ENCODE results near the gene TLE2.
"Not testable (repeated sequence)": the region's sequence is repeated elsewhere in the genome, so short reads cannot be mapped to it uniquely, and the experiment has no call there.

The TLE2 gene

DNA sequence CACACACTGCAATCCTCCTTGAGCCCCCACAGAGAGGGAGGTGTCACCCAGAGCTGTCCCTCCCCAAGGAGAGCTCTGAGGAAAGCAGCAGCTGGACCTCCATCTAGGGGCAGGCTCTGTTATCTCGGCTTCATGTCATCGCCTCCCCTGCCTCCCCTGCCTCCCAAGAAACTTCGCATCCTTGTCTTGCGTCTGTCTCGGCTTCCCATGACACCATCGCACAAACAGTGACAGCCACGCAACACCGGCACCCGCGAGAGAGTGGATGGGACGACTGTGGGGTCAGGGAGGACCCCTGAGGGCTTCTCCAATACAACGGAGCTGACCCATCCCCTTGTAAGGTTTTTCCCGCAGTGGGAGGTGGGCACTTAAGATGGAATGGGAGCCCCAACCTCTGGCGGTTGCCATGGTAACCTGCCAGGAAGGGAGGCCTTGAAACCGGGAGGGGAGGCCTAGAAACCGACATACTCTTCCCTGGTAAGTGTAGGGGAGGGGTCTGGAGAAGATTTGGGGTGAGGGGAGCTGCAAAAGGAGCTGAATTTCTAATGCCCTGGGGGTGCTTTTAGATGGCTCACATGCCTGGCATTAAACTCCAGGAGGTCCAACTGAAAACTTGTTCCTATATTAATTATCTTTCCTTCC, 16.3 kb downstream of the TLE2 start:
- DNase-seq, result no peak

DNA sequence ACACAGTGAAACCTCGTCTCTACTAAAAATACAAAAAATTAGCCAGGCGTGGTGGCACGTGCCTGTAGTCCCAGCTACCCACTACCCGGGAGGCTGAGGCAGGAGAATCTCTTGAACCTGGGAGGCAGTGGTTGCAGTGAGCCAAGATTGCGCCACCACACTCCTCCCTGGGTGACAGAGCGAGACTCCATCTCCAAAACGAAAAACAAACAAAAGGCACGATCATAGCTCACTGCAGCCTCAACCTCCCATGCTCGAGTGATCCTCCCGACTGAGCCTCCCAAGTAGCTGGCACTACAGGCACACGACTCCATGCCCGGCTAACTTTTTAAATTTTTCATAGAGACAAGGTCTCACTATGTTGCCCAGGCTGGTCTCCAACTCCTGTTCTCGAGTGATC, 17.0 kb downstream of the TLE2 start:
- not testable (repeated sequence) for DNase-seq

DNA sequence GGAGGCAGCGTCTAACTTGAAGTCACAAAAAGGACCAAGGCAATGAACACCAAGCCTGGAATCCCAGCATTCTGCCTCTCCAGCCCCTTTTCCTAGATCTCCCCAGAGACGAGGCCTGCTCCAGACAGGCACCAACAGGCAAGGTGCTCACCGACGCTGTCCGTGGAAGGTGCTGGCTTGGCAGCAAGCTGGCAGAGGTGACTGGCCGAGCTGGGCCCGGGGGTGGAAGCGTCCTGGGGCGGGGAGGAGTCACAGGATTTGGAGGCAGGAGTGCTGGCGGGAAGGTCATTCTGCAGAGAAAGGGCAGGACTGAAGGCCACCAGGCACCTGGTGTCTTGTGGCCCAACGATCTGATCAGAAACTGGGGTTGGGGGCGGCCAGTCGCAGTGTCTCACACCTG, 18.2 kb downstream of the TLE2 start:
- DNase-seq, result no peak

DNA sequence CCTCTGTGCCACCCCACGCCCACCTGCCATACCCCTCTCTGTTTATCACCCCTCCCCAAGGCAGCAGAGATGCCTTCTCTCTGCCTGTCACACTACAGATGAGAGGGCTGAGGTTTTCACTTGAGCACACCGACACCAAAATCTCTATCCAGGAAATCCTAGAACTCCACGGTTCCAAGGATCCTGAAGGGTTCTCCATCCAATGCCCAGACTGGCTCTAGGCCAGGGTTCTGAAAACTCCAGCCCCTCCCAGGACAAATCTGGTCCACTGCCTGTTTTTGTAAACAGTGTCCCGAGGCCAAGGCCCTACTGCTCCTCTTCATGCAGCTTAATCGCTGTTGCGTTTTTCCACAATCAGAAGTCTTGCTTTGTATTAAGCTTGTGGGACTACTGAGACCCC, 20.1 kb downstream of the TLE2 start:
- DNase-seq, result no peak

DNA sequence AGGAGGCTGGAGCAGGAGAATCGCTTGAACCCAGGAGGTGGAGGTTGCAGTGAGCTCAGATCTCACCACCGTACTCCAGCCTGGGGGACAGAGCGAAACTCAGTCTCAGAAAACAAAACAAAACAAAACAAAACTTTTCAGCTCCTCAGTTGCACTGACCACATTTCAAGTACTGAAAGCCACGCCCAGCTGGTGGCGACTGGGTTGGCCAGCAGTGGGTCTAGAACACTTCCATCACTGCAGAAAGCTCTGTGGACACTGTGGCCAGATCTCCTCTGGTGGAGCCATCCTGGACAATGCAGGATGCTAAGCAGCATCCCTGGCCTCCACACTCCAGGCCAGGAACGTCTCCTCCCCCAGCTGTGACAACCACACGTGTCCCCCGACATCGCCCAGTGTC, 21.1 kb downstream of the TLE2 start:
- no peak for DNase-seq

DNA sequence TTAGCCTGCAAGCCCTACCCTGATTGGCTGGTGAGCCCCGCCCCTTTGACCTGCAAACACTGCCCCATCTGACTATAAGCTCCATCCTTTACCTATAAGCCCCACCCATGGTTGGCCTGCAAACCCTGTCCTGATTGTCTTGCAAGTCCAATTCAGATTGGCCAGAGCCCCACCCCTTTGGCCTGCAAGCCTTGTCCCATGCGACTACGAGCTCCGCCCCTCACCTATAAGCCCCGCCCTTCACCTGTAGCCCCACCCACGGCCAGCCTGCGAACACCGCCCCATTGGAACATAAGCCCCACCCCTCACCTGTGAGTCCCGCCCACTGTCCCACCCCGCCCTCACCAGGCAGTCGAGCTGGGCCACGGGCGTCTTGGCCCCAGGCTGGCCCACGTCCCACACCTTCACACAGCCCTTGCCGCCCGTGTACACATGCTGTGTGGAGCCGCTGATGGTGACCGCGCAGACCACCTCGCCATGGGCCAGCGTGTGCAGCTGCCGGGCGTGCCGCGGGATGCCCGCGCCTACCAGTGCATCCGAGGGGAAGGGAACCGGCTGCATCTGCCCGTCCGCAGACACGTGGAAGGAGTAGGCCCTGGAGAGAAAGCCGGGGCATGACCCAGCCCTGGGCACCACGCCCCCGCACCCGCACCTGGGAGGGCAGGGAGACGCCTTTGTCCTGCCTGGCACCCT, 22.9 kb downstream of the TLE2 start:
- peak; percentile 25 for DNase-seq

DNA sequence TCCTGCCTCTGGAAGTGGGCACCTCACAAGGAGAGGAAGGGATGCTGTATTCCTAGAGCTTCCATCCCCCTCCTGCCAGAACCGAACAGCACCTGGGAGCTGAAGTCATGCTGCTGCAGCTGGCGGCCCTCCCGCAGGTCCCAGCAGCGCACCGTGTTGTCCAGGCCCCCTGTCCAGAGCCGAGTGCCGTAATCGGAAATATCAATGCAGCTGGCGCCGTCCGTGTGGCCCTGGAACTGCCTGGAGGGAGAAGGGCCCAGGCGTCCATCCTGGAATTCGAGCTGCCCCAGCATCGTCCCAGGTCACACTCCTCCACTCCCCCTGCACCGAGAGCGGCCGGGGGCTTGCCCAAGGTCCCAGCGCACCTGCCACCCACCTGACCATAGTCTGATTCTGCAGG, 23.7 kb downstream of the TLE2 start:
- DNase-seq, result no peak

DNA sequence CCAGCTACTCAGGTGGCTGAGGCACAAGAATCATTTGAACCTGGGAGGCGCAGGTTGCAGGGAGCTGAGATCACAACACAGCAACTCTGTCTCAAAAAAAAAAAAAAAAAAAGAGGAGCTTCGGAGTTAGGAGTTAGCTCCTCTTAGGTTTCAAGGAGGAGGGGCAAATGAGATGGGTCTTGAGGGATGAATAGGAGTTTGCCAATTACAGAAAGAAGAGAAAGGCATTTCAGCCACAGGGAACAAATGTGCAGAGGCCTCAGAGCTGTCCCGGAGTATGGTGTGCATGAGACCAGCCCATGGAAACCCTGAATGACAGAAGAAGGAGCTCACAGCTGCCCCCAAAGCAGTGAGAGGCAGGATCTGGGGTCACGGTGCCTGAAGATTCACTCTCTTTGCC, 24.6 kb downstream of the TLE2 start:
- no peak for DNase-seq

DNA sequence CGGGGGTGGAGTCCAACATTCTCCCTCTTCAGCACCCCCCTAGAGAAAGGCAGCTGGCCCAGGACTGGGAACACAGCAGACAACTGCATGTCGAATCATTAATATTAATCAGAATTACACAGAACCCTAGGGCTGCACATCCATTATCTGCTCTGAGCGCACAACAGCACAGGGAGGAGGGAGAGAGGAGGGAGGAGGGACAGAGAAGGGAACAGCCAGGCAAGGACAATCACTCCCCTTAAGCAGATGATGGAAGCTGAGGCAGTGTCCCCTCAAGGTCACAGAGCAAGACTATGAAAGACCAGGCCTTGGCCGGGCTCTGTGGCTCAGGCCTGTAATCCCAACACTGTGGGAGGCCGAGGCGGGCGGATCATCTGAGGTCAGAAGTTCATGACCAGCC, 26.0 kb downstream of the TLE2 start:
- no peak for DNase-seq

DNA sequence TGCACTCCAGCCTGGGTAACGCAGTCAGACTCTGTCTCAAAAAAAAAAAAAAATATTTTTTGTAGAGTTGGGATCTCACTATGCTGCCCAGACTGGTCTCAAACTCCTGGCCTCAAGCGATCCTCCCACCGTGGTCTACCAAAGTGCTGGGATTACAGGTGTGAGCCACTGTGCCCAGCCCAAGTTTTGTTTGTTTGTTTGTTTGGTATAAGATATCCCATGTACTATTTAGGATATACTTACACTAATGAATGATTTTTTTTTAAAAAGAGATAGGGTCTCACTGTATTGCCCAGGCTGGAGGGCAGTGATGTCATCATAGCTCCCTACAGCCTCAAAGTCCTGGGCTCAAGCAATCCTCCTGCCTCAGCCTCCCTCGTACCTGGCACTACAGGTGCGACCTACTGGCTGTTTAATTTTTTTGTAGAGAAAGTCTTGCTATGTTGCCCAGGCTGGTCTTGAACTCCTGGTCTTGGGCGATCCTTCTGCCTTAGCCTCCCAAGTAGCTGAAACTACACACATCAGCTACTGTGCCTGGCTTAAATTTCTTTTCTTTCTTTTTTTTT, 27.8 kb downstream of the TLE2 start:
- DNase-seq, result no peak

DNA sequence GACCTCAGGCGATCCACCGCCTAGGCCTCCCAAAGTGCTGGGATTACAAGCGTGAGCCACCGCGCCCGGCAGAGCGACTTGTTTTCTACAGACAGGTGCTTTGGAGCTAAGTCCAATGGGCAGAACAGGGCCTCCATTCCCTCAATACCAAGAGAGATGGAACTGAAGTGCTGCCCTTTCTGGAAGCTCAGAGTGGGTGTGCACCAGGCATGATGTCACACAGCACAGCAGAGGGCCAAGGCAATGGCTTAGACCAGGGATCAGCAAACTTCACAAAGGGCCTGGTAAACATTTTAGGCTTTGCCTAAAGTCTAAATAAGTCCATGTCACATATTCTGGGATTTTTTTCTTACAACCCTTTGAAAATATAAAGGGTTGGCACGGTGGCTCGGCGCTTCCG, 30.4 kb downstream of the TLE2 start:
- no peak for DNase-seq

DNA sequence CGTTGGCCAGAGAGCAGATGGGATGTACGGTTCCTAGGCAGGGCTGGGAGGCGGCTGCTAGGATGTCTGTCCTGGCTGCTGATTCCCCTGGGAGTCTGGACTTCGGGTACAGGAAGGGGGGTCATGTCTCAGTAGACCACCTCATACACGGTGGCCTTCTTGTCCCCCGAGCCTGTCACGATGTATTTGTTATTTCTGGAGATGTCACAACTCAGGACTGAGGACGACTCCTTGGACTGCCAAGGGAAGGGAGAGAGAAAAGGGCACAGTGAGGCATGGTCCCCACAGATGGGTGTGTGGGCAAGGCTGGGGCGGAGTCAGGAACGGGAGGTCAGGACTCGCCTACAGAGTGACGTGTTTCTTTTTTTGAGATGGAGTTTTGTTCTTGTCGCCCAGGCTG, 31.4 kb downstream of the TLE2 start:
- DNase-seq, result no peak

DNA sequence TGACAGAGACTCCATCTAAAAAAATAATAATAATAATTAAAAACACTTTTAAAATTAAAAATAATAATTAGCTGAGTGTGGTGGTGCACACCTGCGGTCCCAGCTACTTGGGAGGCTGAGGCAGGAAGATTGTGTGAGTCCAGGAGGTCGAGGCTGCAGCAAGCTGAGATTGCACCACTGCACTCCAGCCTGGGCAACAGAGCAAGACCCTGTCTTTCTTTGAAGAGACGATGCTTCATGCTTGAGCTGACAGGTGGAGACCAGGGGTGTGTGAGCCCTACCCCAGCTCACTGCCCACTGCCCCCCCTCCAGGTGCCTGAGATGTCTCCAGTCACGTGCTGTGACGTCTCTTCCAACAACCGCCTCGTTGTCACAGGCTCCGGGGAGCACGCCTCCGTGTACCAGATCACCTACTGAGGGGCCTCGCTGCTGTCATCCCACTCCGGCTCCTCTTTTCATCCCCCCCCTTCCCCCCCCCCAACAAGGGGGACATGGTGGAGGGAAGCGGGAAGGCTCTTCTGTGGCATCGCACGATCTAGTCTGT, 34.4 kb downstream of the TLE2 start:
- DNase-seq, result no peak

DNA sequence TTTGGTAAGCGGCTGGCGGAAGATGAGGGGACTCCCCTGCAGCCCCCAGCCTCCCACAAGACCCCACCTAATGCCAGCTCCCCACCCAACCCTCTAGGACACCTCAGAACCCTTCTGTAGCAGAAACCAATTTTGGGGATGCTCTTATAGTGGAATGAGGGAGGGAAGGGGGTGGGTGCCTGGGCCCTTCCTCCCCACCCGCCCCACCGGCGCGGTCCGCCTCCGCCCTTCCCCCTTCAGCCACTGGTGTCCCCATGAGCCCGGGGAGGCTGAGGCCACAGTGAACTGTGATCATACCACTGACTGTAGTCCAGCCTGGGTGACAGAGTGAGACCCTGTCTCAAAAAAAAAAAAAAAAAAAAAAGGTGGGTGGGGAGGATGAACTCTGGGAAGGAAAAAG, 35.5 kb downstream of the TLE2 start:
- no peak for DNase-seq

DNA sequence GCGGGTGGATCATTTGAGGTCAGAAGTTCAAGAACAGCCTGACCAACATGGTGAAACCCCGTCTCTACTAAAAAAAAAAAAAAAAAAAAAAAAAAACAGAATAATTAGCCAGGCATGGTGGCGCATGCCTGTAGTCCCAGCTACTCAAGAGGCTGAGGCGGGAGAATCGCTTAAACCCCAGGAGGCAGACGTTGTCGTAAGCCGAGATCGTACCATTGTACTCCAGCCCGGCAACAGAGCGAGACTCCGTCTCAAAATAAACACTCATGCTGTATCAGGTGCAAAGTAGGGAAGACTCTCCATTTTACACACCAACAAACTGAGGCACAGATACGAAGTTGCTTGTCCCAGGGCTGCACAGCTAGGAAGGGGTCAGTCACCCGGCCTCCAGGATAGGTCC, 36.1 kb downstream of the TLE2 start:
- DNase-seq, result no peak

DNA sequence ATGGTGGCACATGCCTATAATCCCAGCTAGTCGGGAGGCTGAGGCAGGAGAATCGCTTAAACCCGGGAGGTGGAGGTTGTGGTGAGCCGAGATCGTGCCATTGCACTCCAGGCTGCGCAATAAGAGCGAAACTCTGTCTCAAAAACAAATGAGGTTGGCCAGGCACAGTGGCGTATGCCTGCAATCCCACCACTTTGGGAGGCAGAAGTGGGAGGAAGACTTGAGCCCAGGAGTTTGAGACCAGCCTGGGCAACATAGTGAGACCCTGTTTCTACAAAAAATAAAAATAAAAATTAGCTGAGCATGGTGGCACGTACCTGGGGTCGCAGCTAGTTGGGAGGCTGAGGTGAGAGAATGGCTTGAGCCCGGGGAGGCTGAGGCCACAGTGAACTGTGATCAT, 36.7 kb downstream of the TLE2 start:
- DNase-seq, result not testable (repeated sequence)

DNA sequence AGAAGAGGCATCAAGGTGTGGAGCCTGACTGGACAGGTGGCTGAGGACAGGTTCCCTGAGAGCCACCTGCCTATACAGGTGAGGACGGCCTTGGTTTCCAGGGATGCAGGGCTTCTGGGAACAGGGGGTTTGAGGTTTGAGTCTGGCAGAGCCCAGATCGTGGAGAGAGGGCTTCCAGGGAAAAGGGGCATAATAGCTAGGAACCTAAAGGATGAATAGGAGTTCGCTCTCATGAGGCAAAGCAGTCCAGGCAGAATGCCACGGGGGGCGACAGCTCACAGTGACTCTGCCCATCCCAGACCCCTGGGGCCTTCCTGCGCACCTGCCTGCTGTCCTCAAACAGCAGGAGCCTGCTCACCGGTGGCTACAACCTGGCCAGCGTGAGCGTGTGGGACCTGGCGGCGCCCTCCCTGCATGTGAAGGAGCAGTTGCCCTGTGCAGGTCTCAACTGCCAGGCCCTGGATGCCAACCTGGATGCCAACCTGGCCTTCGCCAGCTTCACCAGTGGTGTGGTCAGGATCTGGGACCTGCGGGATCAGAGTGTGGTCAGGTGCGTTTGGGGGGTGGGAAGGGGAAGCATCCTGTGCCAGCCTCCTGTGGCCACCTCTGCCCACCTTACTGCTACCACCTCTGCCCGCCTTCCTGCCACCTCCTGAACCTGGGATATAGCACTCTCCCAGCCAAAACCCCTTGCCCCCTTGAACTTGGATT, 39.7 kb downstream of the TLE2 start:
- DNase-seq, result no peak

DNA sequence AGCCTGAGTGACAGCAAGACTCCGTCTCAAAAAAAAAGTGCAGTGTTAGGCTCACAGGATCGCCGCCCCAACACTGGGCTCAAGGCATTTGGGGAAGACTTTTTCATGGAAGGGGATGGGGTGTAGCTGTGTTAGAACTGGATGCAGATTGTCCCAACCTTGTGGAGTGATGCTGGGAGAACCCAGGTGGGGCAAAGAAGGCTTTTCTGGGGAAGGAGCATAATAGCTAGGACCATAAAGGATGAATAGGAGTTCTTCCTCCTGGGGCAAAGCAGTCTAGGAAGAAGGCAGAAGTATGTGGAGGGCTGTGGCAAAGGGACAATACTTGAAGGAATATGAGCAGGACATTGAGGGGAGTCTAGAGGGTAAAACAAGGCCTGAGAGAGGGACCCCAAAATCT, 40.5 kb downstream of the TLE2 start:
- no peak for DNase-seq

DNA sequence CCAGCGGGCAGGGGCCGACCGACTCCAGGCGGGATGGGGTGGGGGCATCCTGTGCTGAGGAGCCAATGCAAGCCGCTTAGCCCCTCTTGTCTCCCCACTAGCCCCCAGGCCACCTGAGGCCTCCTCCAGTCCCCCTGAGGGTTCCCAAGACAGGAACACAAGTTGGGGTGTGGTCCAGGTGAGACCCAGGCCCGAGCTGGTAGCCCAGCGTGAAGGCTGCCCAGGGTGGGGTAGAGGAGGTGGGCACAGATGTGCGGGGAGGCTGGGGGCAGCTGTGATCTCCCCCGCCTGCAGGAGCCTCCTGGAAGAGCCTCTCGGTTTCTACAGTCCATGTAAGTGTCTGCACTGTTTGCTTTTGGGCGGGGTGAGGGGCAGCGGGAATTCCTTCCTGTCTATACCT, 41.3 kb downstream of the TLE2 start:
- no peak for DNase-seq

DNA sequence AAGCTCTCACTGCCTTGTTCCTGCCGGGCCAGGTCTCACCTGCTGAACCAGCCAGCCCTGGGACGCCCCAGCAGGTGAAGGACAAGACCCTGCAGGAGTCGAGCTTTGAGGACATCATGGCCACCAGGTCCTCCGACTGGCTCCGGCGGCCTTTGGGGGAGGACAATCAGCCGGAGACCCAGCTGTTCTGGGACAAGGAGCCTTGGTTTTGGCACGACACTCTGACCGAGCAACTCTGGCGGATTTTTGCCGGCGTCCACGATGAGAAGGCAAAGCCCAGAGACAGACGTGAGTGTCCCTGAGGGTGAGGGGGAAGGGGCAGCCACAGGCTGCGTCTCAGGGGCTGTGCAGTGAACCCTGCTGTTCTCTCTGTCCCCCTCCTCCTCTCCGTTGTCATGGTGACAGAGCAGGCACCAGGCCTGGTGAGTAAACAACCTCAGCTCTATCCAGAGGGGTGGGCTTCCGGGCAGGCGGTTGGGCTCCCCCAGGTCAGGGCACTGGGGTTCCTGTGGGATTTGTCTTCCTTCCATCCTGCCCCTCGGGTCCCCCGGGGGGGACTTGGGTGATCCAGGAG, 42.0 kb downstream of the TLE2 start:
- DNase-seq, result no peak

DNA sequence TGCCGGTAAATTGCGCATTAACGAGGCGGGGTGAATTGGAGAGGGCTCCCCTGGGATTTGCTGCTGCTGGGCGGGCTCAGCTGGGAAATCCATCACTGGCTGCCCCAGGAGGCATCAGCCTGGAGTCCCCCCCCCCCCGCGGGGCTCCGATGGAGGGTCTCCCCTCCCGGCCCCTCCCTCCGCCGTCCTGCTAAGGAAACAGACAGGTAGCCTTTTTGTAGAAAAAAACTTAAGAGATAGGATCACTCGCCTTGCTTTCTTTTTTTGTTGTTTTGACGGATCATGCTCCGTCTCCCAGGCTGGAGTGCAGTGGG, 44.9 kb downstream of the TLE2 start:
- DNase-seq, result no peak

DNA sequence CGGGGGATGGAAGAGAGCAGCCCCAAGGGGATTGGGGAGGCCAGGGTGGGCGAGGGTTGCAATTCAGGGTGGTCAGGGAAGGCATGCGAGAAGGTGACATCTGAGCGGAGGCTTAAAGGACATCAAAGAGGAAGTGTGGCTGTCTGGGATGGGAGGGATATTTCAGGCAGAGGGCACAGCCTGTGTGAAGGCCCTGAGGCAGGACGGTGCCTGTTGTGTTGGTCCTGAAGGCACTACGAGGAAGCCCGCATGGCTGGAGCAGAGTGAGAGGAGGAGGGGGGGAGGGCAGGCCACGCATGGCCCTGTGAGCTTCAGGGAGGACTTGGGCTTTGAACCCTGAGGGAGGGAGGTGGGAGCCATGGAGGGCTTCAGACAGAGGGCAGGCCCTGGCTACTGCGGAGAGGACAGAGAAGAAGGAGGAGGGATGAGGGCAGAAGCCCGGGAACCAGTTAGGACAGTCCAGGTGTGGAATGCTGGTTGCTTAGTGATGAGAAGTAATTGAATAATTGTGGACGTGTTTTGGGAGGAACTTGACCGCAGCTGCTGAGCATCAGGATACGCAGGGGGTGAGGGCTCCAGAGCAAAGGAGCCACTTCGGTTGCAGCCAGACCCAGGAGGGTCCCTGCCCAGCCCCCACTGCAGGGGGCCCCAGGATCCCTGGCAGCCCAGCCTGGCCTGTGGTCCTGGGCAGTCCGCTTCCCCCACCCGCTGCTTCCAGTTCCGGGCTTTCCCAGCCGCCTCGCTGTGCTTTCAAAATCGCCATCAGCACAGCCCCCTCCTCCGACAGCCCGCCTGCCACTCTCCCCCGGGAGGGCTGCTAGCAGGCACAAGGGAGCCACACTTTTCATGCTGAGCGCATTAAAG, 45.5 kb downstream of the TLE2 start:
- no peak for DNase-seq

DNA sequence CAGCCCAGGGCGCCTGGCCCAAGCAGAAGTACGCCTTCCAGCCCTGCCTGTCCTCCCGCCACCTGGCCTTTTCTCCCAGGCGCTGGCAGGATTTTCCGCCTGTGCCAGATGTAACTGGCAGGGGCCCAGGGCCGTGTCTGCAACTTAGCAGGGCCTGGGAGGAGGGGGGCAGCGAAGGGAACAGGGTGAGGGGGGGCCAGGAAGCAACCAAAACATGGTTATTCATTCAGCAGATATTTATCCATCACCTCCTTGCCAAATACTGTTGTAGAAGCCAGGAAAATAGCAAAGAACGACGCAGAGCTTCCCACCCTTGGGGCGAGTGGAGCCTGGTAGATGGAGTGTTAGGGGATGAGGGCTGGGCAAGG, 46.1 kb downstream of the TLE2 start:
- DNase-seq, result no peak
